Measurements from ENCODE around the gene ANKS1B.

- TF ChIP-seq CTCF (IDR thresholded peaks at IDR 0.05; ENCODE audit: insufficient read depth, low read depth, low read length) (no peak), EZH2 (IDR thresholded peaks at IDR 0.05; ENCODE audit: insufficient read depth, low read length) (no peak)
Measured at GRCh38 chr12:99367181-99367580, 617.6 kb downstream of the ANKS1B start.
